SK-N-SH (cell line): ENCODE data around the gene ITGA4. TPM values are rescaled to one million over a fixed set of nuclear protein-coding genes. Genes with fewer than 3 reads are reported as not detected.

Experiments
- CTCF ChIA-PET: fragments of 300-600, 350-600 bp; formaldehyde crosslinking; extraction: SDS; loops from one replicate; lab custom pipeline; 2021; lab: Yijun Ruan, JAX
- POLR2A ChIA-PET: fragments of 350-600 bp; sonication (Branson Sonifier 250); formaldehyde crosslinking; extraction: SDS; loops from one replicate; lab custom pipeline; 2020; ENCODE audit warnings: antibody characterized with exemption, inconsistent platforms; lab: Yijun Ruan, JAX
- DNase-seq: peaks from one replicate; pipeline ENCODE4 v3.0.0; 2012
- H2AFZ ChIP-seq: fragments of 200-600 bp; sonication (generic); 2 replicates; pipeline ENCODE4 v1.8.1; 2016; ENCODE audit warnings: antibody characterized with exemption, mild to moderate bottlenecking, low read depth
- H3F3A ChIP-seq: fragments of 200-600 bp; sonication (generic); replicated peaks from 2 replicates; pipeline ENCODE3; 2016; ENCODE audit warnings: antibody characterized with exemption, mild to moderate bottlenecking; ENCODE audit not compliant: insufficient read depth
- H3K27ac ChIP-seq, 2 experiments: fragments of 200-500 bp in 1 of 2; fragments of 200-600 bp in 1 of 2; sonication (Bioruptor generic) in 1 of 2; sonication (generic), shearing (Covaris generic) in 1 of 2; 2 replicates each; pipeline versions ENCODE4 v1.5.1 to v1.6.1; 2014 to 2016; ENCODE audit warnings: low read depth in 2 of 2, inconsistent platforms in 1 of 2, low read length in 1 of 2, mild to moderate bottlenecking in 1 of 2, mixed read lengths in 1 of 2
- H3K27me3 ChIP-seq: fragments of 200-600 bp; sonication (generic), shearing (Covaris generic); 2 replicates; pipeline ENCODE4 v1.6.1; 2016; ENCODE audit warnings: mixed run types; ENCODE audit not compliant: insufficient read depth
- H3K36me3 ChIP-seq, 2 experiments: fragments of 200-500 bp in 1 of 2; fragments of 200-600 bp in 1 of 2; sonication (Bioruptor generic) in 1 of 2; sonication (generic) in 1 of 2; replicated peaks in 1 of 2; 2 replicates each; pipeline versions ENCODE3 to v1.5.1; 2014 to 2016; ENCODE audit warnings: low read length in 1 of 2, mild to moderate bottlenecking in 1 of 2; ENCODE audit not compliant: insufficient read depth in 2 of 2, control insufficient read depth in 1 of 2
- H3K4me1 ChIP-seq, 2 experiments: fragments of 200-500 bp in 1 of 2; fragments of 200-600 bp in 1 of 2; sonication (Bioruptor generic) in 1 of 2; sonication (generic), shearing (Covaris generic) in 1 of 2; 2 replicates each; pipeline versions ENCODE4 v1.5.1 to v1.6.1; 2014 to 2016; ENCODE audit warnings: low read depth in 1 of 2, low read length in 1 of 2, mixed run types in 1 of 2; ENCODE audit not compliant: insufficient read depth in 2 of 2, control insufficient read depth in 1 of 2
- H3K4me2 ChIP-seq: fragments of 200-600 bp; sonication (generic), shearing (Covaris generic); 2 replicates; pipeline ENCODE4 v1.6.1; 2017; ENCODE audit warnings: mixed run types
- H3K4me3 ChIP-seq, 2 experiments: fragments of 200-500 bp in 1 of 2; fragments of 200-600 bp in 1 of 2; sonication (Bioruptor generic) in 1 of 2; sonication (generic), shearing (Covaris generic) in 1 of 2; 2 replicates each; pipeline versions ENCODE4 v1.5.1 to v1.8.1; 2014 to 2016; ENCODE audit warnings: low read depth in 2 of 2, inconsistent platforms in 1 of 2, low read length in 1 of 2, mild to moderate bottlenecking in 1 of 2, mixed read lengths in 1 of 2, moderate library complexity in 1 of 2
- H3K79me2 ChIP-seq: fragments of 200-600 bp; sonication (generic); 2 replicates; pipeline ENCODE4 v1.8.1; 2017; ENCODE audit warnings: mild to moderate bottlenecking; ENCODE audit not compliant: insufficient read depth
- H3K9ac ChIP-seq: fragments of 200-600 bp; sonication (generic); 2 replicates; pipeline ENCODE4 v1.6.1; 2017; ENCODE audit warnings: mixed run types
- H3K9me2 ChIP-seq: fragments of 200-600 bp; sonication (generic); 2 replicates; pipeline ENCODE4 v1.6.1; 2017; ENCODE audit warnings: mixed run types
- H3K9me3 ChIP-seq: fragments of 200-600 bp; sonication (generic); 2 replicates; pipeline ENCODE4 v1.6.1; 2017; ENCODE audit warnings: mixed run types, mild to moderate bottlenecking, moderate library complexity
- H4K20me1 ChIP-seq: fragments of 200-600 bp; sonication (generic); 2 replicates; pipeline ENCODE4 v1.6.1; 2017; ENCODE audit warnings: mild to moderate bottlenecking, mixed run types; ENCODE audit not compliant: insufficient read depth
- CHD2 ChIP-seq: fragments of 150-350 bp; IDR thresholded peaks from 2 replicates; pipeline ENCODE4 v1.6.1; 2018; ENCODE audit warnings: low read length; ENCODE audit not compliant: partially characterized antibody
- ELF1 ChIP-seq: IDR thresholded peaks from 2 replicates; pipeline ENCODE4 v1.4.0; 2012
- FOSL2 ChIP-seq: IDR thresholded peaks from 2 replicates; pipeline ENCODE4 v1.4.0; 2012; ENCODE audit warnings: low read depth, mild to moderate bottlenecking, moderate library complexity, borderline replicate concordance
- GATA2 ChIP-seq: sonication (generic); formaldehyde crosslinking; IDR thresholded peaks from 2 replicates; pipeline ENCODE4 v1.5.0; 2020; ENCODE audit warnings: mild to moderate bottlenecking, missing genetic modification reagents
- JUND ChIP-seq: IDR thresholded peaks from 2 replicates; pipeline ENCODE4 v1.4.0; 2012
- MEF2A ChIP-seq: IDR thresholded peaks from 2 replicates; pipeline ENCODE4 v1.4.0; 2012; ENCODE audit warnings: low read depth, borderline replicate concordance
- MXI1 ChIP-seq: IDR thresholded peaks from 2 replicates; pipeline ENCODE4 v1.6.1; 2012; ENCODE audit warnings: mild to moderate bottlenecking, low read depth, low read length, improper control_type of control experiment
- NRF1 ChIP-seq: IDR thresholded peaks from 2 replicates; pipeline ENCODE4 v1.6.1; 2012; ENCODE audit warnings: low read depth, mild to moderate bottlenecking, low read length
- POLR2AphosphoS5 ChIP-seq: IDR thresholded peaks from 2 replicates; pipeline ENCODE4 v1.6.1; 2012; ENCODE audit warnings: low read depth, low read length
- RCOR1 ChIP-seq: fragments of 150-350 bp; IDR thresholded peaks from 2 replicates; pipeline ENCODE4 v1.6.1; 2017; ENCODE audit warnings: antibody characterized with exemption, low read length
- RXRA ChIP-seq: IDR thresholded peaks from 2 replicates; pipeline ENCODE4 v1.4.0; 2012; ENCODE audit warnings: low read depth, mild to moderate bottlenecking, borderline replicate concordance
- TAF1 ChIP-seq: IDR thresholded peaks from 2 replicates; pipeline ENCODE4 v1.6.1; 2012; ENCODE audit warnings: low read depth, mild to moderate bottlenecking, low read length, moderate library complexity, borderline replicate concordance
- TCF12 ChIP-seq: IDR thresholded peaks from 2 replicates; pipeline ENCODE4 v1.4.0; 2012
- WGBS: methylation state at CpG from one replicate; pipeline ENCODE4 v1.1.6; 2017; ENCODE audit warnings: low lambda C conversion rate; 5-methylcytosine and 5-hydroxymethylcytosine counted together
- polyA plus RNA-seq, 3 experiments: library from polyadenylated mRNA; depleted of rRNA; stranded (reverse); fragments of >200 nt; gene quantifications; 2 replicates each; pipeline ENCODE4 v1.2.3, GENCODE V29; 2012
- TF ChIP-seq, protein P1 (sequence below): fragments of 150-350 bp; IDR thresholded peaks from 2 replicates; pipeline ENCODE4 v1.6.1; 2017; ENCODE audit warnings: antibody characterized with exemption, low read length, low read depth, borderline replicate concordance
- TF ChIP-seq, protein P2 (sequence below): IDR thresholded peaks from 2 replicates; pipeline ENCODE4 v1.4.0; 2012; ENCODE audit warnings: low read depth
- TF ChIP-seq, protein P3 (sequence below): fragments of 200-600 bp; sonication (generic); IDR thresholded peaks from 2 replicates; pipeline ENCODE4 v1.6.1; 2017; ENCODE audit warnings: antibody characterized with exemption, mild to moderate bottlenecking, moderate library complexity
- TF ChIP-seq, protein P4 (sequence below): IDR thresholded peaks from 2 replicates; pipeline ENCODE4 v1.4.0; 2012; ENCODE audit warnings: low read depth, borderline replicate concordance
- TF ChIP-seq, protein P5 (sequence below): IDR thresholded peaks from 2 replicates; pipeline ENCODE4; 2012
- TF ChIP-seq, protein P6 (sequence below): fragments of 150-350 bp; IDR thresholded peaks from 2 replicates; pipeline ENCODE4 v1.6.1; 2016; ENCODE audit warnings: mild to moderate bottlenecking, low read depth, low read length

ITGA4 gene
- polyA plus RNA-seq, 1 of the 3 experiments (the other 2 are of a cell fraction): 10.5 TPM

DNA sequence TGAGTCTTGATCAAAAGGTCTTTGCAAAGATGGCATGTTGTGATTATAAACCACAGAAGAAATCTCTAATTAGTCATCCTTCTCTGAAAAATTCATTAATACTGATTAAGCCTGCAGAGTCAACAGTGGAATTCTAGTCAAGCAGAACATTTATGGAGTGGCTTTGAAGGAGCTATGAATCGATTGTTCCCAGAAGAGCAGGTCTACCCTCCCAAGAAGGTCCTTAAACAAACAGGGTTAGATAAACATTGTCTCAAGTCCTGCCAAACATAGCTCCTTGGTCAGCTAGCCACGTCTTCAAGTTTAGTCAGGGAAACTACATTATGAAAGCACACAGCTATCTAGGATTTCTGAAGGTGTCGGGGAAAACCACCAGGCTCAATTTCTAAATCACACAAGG lies 88.9 kb downstream of the ITGA4 start:
- no peak overlapping the region for H3K9ac ChIP-seq
- H3K27ac ChIP-seq: no peak overlapping the region
- no peaks in the 10 kb centered on the region for H3F3A ChIP-seq
- H4K20me1 ChIP-seq: no peaks in the 10 kb centered on the region
- ChIA-PET CTCF (interaction anchor here (1.4 to 2.6 kb wide), 2 partner anchors 27 to 169 kb away, joined by 3 to 8 read pairs; no protein-coding TSS in a partner anchor), POLR2A (no interaction called here)
- no peaks in the 10 kb centered on the region for H3K9me3 ChIP-seq
- no peaks in the 10 kb centered on the region for H3K79me2 ChIP-seq
- H3K4me1 ChIP-seq: peaks cover 0 to 5% of the 10 kb centered on the region in 2 experiments; a peak in 2 of 4 replicates
- H3K4me2 ChIP-seq: no peak overlapping the region
- no peak overlapping the region for H2AFZ ChIP-seq
- no peak overlapping the region for H3K4me3 ChIP-seq
- H3K27me3 ChIP-seq: no peaks in the 10 kb centered on the region
- 84% methylated on average over 3 of the region's 3 CpGs for WGBS
- DNase-seq: no peak
- no peaks in the 10 kb centered on the region for H3K9me2 ChIP-seq
- no peaks in the 10 kb centered on the region for H3K36me3 ChIP-seq
- no peak for TF ChIP-seq MXI1
- TF ChIP-seq, protein P1, sequence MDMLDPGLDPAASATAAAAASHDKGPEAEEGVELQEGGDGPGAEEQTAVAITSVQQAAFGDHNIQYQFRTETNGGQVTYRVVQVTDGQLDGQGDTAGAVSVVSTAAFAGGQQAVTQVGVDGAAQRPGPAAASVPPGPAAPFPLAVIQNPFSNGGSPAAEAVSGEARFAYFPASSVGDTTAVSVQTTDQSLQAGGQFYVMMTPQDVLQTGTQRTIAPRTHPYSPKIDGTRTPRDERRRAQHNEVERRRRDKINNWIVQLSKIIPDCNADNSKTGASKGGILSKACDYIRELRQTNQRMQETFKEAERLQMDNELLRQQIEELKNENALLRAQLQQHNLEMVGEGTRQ: no peak
- TF ChIP-seq, protein P2, sequence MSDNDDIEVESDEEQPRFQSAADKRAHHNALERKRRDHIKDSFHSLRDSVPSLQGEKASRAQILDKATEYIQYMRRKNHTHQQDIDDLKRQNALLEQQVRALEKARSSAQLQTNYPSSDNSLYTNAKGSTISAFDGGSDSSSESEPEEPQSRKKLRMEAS: no peak
- TF ChIP-seq ELF1: no peak
- TF ChIP-seq, protein P3, sequence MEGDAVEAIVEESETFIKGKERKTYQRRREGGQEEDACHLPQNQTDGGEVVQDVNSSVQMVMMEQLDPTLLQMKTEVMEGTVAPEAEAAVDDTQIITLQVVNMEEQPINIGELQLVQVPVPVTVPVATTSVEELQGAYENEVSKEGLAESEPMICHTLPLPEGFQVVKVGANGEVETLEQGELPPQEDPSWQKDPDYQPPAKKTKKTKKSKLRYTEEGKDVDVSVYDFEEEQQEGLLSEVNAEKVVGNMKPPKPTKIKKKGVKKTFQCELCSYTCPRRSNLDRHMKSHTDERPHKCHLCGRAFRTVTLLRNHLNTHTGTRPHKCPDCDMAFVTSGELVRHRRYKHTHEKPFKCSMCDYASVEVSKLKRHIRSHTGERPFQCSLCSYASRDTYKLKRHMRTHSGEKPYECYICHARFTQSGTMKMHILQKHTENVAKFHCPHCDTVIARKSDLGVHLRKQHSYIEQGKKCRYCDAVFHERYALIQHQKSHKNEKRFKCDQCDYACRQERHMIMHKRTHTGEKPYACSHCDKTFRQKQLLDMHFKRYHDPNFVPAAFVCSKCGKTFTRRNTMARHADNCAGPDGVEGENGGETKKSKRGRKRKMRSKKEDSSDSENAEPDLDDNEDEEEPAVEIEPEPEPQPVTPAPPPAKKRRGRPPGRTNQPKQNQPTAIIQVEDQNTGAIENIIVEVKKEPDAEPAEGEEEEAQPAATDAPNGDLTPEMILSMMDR: no peak
- TF ChIP-seq TCF12: no peak
- TF ChIP-seq RXRA: no peak
- no peak for TF ChIP-seq FOSL2
- TF ChIP-seq, protein P4, sequence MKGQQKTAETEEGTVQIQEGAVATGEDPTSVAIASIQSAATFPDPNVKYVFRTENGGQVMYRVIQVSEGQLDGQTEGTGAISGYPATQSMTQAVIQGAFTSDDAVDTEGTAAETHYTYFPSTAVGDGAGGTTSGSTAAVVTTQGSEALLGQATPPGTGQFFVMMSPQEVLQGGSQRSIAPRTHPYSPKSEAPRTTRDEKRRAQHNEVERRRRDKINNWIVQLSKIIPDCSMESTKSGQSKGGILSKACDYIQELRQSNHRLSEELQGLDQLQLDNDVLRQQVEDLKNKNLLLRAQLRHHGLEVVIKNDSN: no peak
- TF ChIP-seq, protein P5, sequence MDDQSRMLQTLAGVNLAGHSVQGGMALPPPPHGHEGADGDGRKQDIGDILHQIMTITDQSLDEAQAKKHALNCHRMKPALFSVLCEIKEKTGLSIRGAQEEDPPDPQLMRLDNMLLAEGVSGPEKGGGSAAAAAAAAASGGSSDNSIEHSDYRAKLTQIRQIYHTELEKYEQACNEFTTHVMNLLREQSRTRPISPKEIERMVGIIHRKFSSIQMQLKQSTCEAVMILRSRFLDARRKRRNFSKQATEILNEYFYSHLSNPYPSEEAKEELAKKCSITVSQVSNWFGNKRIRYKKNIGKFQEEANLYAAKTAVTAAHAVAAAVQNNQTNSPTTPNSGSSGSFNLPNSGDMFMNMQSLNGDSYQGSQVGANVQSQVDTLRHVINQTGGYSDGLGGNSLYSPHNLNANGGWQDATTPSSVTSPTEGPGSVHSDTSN: no peak
- TF ChIP-seq RCOR1: no peak
- no peak for TF ChIP-seq MEF2A
- no peak for TF ChIP-seq JUND
- no peak for TF ChIP-seq POLR2AphosphoS5
- no peak for TF ChIP-seq GATA2 (CRISPR knock-in tag)
- TF ChIP-seq NRF1: no peak
- TF ChIP-seq CHD2: no peak
- no peak for TF ChIP-seq TAF1
- TF ChIP-seq, protein P6, sequence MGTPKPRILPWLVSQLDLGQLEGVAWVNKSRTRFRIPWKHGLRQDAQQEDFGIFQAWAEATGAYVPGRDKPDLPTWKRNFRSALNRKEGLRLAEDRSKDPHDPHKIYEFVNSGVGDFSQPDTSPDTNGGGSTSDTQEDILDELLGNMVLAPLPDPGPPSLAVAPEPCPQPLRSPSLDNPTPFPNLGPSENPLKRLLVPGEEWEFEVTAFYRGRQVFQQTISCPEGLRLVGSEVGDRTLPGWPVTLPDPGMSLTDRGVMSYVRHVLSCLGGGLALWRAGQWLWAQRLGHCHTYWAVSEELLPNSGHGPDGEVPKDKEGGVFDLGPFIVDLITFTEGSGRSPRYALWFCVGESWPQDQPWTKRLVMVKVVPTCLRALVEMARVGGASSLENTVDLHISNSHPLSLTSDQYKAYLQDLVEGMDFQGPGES: no peak
